Stimulated activated CD4-positive, alpha-beta T cell treated with anti-CD3 and anti-CD28 coated beads, Interleukin-15, amount 100 ng/mL, for 48 hours (primary cell): ENCODE results near the gene PIK3R1.
"Not testable (repeated sequence)": the region's sequence is repeated elsewhere in the genome, so short reads cannot be mapped to it uniquely, and the experiment has no call there.

Experiments
- DNase-seq, 2 donors: peaks; one replicate each; pipeline ENCODE4 v3.0.0-alpha.2; 2020; ENCODE audit warnings: low read depth in 2 of 2

The PIK3R1 gene

DNA sequence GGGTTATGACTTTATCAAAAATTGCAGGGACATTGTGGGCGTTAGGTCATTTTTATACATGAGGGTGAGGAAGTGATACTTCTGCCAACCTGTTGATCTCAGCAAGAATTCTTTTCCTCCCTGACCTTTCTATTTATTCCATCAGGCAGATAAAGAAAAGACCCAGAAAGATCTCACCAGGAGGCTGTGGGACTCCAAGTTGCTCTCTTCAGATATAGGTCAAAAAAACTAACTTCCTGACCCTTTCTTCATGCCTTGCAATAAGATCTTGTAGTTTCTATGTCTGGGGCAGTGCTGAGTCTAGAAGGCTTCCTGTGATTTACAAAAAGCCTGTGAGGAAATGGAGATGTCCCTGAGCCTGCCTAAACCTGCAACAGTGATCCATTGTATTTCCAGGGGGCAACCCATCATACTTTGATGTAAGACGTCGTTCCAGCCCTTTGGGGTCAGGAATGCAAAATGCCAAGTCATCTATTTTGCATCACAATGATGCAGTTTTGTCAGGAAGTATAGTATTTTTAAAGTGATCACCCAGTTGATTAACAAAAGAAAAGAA, 22.0 kb upstream of the PIK3R1 start:
- DNase-seq: no peak

GRCh38 chr5:68194386-68194785, 21.2 kb upstream of the PIK3R1 start:
- no peak for DNase-seq

DNA sequence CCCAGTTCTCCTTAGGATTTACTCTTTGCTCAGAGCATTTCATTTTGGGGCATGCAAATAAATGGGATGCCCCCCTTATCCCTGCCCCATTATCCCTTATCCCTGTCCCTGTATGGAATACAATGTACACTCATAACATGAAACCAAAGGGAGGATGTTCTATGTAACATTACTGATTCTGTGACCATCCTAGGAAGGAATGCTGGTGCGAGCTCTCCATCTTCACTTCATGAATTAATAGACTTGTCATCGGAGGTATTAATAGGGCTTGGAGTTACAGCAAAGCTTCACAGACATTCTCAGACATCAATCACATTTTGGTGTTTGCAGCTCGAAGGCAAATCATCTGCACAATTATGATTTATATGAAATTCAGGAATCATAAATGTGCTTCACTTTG, 20.4 kb upstream of the PIK3R1 start:
- no peak for DNase-seq

- DNase-seq: no peak
Observed at GRCh38 chr5:68196876-68197275, 18.7 kb upstream of the PIK3R1 start.

DNA sequence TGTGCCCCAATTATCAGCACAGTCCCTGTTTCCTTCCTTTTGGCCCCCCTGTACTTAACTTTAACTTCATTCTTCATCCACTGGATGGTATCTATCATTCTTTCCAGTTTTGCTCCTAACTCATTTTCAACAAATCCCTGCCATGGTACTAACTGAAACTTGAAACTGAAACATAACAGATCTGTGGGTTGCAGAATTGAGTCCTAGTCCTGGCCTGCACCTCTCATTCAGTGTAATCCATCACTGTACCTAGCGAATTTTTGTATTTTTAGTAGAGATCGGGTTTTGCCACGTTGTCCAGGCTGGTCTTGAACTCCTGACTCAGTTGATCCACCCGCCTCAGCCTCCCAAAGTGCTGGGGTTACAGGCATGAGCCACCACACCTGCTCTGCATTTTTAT, 15.3 kb upstream of the PIK3R1 start:
- no peak for DNase-seq

- DNase-seq: not testable (repeated sequence)
Observed at GRCh38 chr5:68210654-68211053, 4.9 kb upstream of the PIK3R1 start.

DNA sequence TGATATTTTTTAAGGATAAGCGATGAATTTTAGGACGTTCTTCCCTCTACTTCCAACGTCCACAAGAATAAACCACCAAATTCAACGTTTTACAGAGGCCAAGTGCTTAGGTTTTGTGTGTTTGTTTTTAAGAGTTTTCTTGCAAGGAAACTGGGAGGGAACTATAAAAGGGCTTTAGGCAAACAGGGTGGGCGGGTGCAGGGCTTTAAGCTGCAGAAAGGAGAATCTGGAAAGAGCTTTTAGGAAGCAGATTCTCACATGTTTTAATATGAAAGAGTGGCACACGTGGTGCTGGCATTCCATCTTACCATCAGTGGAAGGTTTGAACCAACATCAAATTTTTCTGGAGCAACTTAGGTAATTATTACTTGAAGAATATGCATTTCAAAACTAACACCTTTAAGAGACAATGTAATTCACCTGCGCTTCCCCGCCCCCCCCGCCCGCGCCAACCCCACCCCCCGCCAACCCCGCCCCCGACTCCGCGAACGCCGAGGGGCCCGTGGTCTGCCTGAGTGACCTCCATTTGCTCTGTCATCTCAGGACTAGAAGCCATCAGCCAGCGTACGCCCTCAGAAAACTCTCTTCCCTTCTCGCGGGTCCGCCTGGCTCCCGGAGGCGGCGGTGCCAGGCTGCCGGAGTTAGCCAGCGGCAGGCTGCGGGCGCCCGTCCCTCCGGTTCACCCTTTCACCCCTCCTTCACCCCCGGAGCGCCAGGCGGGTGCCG, 911 bp upstream of the PIK3R1 start:
- DNase-seq: no peak

DNA sequence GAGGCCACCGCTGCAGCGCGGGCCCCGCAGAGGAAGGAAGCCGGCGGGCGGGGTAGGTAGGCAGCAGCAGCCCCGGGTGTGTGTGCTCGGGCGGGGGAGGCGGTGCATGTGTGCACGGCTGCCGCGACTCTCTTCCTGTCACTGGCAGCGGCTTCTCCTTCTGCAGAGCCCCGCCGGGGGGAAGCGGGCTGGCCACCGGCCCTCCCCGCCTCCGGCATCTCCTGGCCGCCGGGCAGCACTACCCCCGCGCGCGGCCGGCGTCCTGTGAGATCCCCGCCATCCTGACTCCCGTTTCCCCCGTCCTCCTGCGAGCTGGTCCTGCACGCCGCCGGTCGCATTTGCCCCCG, 315 bp downstream of the PIK3R1 start:
- DNase-seq: peak in 1 of 2 donors; percentile 0

- peak; percentile 17 to 41 for DNase-seq
Observed at GRCh38 chr5:68216245-68217046, 890 bp downstream of the PIK3R1 start.

DNA sequence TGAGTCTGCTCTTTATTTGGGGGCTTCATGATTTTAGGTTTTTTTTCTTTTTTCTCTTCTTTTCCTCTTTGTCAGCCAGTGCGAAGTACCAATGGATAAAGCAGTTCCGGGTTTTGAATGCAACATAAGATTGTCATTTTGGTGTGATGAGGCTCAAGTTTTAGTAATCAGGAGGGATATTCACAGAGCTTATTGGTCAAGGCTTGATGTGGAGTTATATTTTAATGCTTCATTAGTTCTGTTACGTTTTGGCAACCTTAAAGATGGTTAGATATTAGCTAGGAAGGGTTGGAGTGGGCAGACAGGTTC, 1.4 kb downstream of the PIK3R1 start:
- no peak for DNase-seq

- DNase-seq: no peak
Observed at GRCh38 chr5:68217528-68217927, 2.0 kb downstream of the PIK3R1 start.

DNA sequence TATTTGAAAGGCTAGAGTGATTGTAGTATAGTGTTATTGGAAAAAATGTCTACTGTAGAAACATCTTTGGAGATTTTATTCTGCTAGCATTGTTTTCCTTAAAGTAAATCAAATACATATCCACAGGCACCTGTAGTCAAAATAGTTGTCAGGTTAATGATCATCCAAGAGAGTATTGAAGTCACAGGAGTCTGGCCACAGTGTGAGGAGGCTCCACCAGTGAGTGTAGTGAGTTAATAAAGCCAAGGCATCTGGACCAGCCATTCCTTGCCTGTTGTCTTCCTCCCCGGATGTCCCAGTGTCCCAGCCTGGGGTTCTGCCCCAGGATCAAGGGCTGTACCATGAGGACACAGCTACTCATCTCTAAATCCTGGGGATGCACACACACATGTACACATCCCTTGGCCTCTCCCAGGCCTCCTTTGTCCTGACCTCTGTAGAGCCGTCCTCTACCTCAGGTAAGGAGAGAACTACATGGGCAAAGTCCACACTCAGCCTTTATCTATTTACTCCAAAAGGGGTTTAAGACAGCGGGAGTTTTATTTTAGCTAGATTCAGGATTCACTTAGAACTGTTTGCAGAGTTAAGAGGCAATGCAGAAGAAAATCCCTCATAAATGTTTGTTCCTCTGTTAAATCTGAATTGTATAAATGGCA, 3.7 kb downstream of the PIK3R1 start:
- no peak for DNase-seq

DNA sequence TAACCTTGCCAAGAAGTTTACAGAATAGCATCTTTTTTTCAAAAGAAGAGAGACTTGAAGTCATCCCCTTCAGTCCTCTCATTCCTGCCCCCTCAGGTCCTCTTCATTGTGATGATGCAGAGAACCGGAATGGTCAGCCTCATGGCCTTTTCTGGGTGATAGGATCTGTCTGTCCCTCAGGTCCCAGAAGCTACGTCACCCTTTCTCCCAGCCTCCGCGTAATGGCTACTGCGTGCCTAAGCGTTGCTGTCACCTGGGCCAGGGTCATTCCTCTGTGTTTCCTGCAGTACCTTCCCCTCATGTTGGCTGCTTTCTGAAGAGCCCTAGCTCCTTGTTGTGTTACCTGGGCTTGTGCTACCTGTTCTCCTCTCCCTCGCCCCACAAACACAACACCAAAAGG, 4.7 kb downstream of the PIK3R1 start:
- DNase-seq: no peak

GRCh38 chr5:68220914-68221313, 5.4 kb downstream of the PIK3R1 start:
- no peak for DNase-seq

- DNase-seq: no peak
Observed at GRCh38 chr5:68221488-68221887, 5.9 kb downstream of the PIK3R1 start.

DNA sequence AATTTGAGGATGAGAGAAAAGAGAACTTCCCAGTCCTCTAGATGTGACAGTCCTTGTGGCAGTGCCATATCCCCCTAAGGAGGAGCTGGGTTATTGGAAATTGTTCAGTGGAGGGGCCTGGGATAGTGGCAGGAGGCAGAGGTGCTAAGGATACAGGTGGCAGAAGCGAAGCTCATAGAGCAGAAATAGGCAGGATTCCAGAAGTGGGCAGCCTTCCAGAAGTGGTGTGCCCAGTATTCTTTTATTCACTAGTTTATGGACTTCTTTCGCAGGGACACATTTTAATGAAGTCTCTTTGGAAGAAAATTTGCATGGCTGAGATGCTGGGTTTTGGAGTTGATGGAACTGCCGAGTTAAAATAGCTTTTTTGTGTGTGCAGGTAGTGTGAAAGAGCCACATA, 6.8 kb downstream of the PIK3R1 start:
- DNase-seq: no peak

DNA sequence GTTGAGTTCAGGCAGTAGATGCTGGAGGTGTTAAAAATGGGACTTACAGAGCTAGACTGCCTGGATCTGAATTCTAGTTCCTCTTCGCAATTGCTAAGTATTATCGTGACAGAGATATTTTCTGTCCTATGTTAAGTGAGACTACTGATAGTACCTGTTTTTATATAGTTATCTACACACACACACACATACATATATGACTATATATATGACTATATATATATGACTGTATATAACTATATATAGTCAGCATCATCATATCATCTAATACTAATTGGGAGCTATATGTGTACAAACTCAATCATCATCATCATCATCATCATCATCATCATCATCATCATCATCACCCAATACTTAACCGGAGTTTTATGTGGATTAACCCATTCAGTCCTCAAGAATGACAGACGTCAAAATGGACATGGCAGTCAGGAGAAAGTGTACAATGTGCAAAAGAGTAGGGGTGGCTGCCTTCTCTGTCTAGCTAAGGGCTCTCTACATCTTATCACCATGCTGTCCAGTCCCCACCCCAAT, 7.3 kb downstream of the PIK3R1 start:
- DNase-seq: no peak

DNA sequence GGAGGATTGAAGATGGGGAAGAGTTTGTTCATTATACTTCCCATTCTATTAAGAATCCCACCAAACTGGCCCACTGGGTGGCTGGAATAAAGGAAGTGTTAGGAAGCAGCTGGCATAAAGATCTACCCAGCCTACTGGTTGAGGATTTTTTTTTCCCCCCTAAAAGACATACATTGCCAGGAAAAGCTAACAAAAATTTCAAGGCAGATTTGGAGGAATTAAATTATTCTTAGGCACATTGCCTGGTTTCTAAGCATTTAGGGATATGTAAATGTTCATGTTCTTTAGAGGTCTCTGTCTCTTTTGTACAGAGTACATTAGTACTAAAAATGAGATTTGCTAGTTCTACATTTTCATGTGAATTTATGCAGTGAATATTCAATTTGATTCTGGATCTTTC, 8.3 kb downstream of the PIK3R1 start:
- no peak for DNase-seq

DNA sequence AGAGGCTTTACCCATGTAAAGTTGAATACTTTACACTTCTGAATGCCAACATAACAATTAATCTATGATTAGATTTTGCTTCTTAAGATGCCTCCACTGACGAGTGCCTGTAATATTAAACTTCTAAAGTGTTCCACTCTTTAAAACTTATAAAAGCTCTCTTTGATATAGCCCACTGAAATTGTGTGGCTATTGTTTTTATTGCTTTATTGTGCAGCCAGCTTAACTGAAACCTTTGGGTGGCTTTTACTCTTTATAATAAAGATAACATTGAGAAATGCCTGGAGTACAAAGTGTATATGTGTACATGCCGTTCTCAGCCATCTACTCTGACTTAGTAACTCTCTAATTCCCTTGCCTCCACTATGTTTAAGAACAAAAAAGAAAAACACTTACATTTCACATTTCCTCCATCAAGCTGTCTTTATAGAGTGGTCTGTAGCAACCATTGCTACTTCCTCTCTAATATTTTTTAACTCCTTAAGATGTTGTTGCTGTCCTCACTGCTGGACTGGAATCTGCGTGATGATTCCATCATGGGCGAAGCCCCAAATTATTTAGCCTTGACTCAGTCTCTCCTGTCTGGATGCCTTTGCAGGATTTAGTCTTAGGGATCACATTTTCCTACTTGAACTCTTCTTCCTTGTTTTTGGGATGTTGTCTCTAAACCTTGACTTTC, 9.1 kb downstream of the PIK3R1 start:
- DNase-seq: no peak

DNA sequence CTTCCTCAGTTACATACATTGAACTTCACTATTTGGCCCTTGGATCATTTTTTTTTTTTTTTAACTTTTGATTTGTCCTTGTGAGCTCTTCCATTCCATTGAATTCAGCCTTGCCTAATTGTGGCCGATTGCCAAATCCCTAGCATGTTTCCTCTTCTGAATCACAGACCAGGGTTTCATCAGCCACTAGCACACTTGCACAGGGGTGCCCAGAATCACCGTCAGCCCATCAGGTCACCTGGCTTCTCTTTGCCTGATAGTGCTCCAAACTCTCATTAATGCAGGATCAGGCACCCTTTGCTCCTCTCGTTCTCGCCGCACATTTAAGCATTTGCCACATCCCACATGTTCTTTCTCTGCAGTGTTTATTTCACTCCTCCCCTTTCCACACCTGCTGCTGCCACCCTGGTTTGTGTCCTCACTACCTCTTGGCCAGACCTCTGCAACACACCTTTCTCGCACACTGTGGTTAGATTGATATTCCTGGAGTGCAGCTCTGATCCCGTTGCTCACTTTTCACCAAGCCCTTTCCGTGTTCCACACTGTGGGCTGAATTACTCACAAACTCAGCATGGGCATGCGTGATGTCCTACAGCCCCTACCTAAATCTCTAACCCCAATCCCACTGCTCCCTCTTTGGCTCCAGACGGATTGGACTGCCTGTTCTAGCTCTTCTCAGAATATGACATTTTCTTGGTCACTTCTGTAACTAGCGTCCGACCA, 9.8 kb downstream of the PIK3R1 start:
- no peak for DNase-seq

GRCh38 chr5:68225911-68226545, 10.5 kb downstream of the PIK3R1 start:
- no peak for DNase-seq
